WTC11 (cell line): ENCODE measurements around the gene DDN. TPM values are rescaled to one million over a fixed set of nuclear protein-coding genes. Genes with fewer than 3 reads are reported as not detected.

Source experiments
- ATAC-seq: fragments of 200-7000 bp; cut with Tn5 transposase; 2 replicates; pipeline ENCODE4 v1.10.0; 2021; ENCODE audit warnings: mild to moderate bottlenecking, moderate library complexity
- CTCF ChIA-PET: fragments of 300-600 bp; sonication (Branson Sonifier 250); formaldehyde crosslinking; loops from one replicate; lab custom pipeline; 2021; ENCODE audit warnings: antibody characterized with exemption; lab: Charles Lee
- POLR2A ChIA-PET: fragments of 350-600 bp; sonication (Branson Sonifier 250); formaldehyde crosslinking; loops from one replicate; lab custom pipeline; 2021; ENCODE audit warnings: antibody characterized with exemption; lab: Charles Lee
- DNase-seq: peaks from one replicate; pipeline ENCODE4 v3.0.0; 2021; ENCODE audit warnings: low spot score
- H3K27ac Mint-ChIP-seq: 2 replicates; pipeline ENCODE4 v1.8.0; 2021; ENCODE audit warnings: mixed read lengths
- H3K27me3 Mint-ChIP-seq: 2 replicates; pipeline ENCODE4 v1.8.0; 2021; ENCODE audit warnings: low read depth, mild to moderate bottlenecking, moderate library complexity, mixed read lengths
- H3K36me3 Mint-ChIP-seq: 2 replicates; pipeline ENCODE4 v1.8.0; 2021; ENCODE audit warnings: mixed read lengths
- H3K4me1 Mint-ChIP-seq: 2 replicates; pipeline ENCODE4 v1.8.0; 2022; ENCODE audit warnings: mixed read lengths
- H3K4me3 Mint-ChIP-seq: 2 replicates; pipeline ENCODE4 v1.8.0; 2021; ENCODE audit warnings: mild to moderate bottlenecking, moderate library complexity, mixed read lengths
- H3K9me3 Mint-ChIP-seq: 2 replicates; pipeline ENCODE4 v1.8.0; 2021; ENCODE audit warnings: mixed read lengths
- AR ChIP-seq: fragments of 250-450 bp; sonication (Bioruptor Pico); IDR thresholded peaks from 2 replicates; pipeline ENCODE4 v1.9.0; 2021; ENCODE audit warnings: mild to moderate bottlenecking
- ATF3 ChIP-seq: sonication (generic); formaldehyde crosslinking; conservative IDR thresholded peaks from 2 replicates; pipeline ENCODE4 v1.8.1; 2022; ENCODE audit warnings: mild to moderate bottlenecking, missing genetic modification reagents
- CREM ChIP-seq: sonication (generic); formaldehyde crosslinking; IDR thresholded peaks from 2 replicates; pipeline ENCODE4 v1.8.1; 2022; ENCODE audit warnings: mild to moderate bottlenecking, missing genetic modification reagents, moderate library complexity
- ELF4 ChIP-seq: sonication (generic); formaldehyde crosslinking; IDR thresholded peaks from 2 replicates; pipeline ENCODE4 v1.8.1; 2022; ENCODE audit warnings: low read depth, mild to moderate bottlenecking, moderate library complexity, missing genetic modification reagents
- ETV6 ChIP-seq: sonication (generic); formaldehyde crosslinking; IDR thresholded peaks from 2 replicates; pipeline ENCODE4 v1.8.1; 2022; ENCODE audit warnings: mild to moderate bottlenecking, missing genetic modification reagents
- GRHL2 ChIP-seq: fragments of 250-450 bp; sonication (Bioruptor Pico); IDR thresholded peaks from 2 replicates; pipeline ENCODE4 v1.8.0; 2022; ENCODE audit warnings: mild to moderate bottlenecking, moderate library complexity; ENCODE audit not compliant: insufficient replicate concordance, severe bottlenecking
- GTF2I ChIP-seq: fragments of 250-450 bp; sonication (Bioruptor Pico); conservative IDR thresholded peaks from 2 replicates; pipeline ENCODE4 v1.4.0; 2021; ENCODE audit warnings: mild to moderate bottlenecking
- HMGXB4 ChIP-seq: sonication (generic); formaldehyde crosslinking; IDR thresholded peaks from 2 replicates; pipeline ENCODE4 v1.8.1; 2023; ENCODE audit warnings: mild to moderate bottlenecking, moderate library complexity, missing genetic modification reagents
- IRF1 ChIP-seq: sonication (generic); formaldehyde crosslinking; IDR thresholded peaks from 2 replicates; pipeline ENCODE4 v1.8.0; 2023; ENCODE audit warnings: missing genetic modification reagents
- MAX ChIP-seq: sonication (generic); formaldehyde crosslinking; IDR thresholded peaks from 2 replicates; pipeline ENCODE4 v1.8.0; 2022; ENCODE audit warnings: mild to moderate bottlenecking, missing genetic modification reagents
- NR3C1 ChIP-seq: sonication (generic); formaldehyde crosslinking; conservative IDR thresholded peaks from 2 replicates; pipeline ENCODE4 v1.8.1; 2023; ENCODE audit warnings: low read depth, mild to moderate bottlenecking, missing genetic modification reagents
- PRDM15 ChIP-seq: sonication (generic); formaldehyde crosslinking; IDR thresholded peaks from 2 replicates; pipeline ENCODE4 v1.8.0; 2022; ENCODE audit warnings: missing genetic modification reagents
- PREB ChIP-seq: sonication (generic); formaldehyde crosslinking; IDR thresholded peaks from 2 replicates; pipeline ENCODE4 v1.8.1; 2022; ENCODE audit warnings: mild to moderate bottlenecking, missing genetic modification reagents, moderate library complexity, borderline replicate concordance
- PRRX2 ChIP-seq: fragments of 250-450 bp; sonication (Bioruptor Pico); IDR thresholded peaks from 2 replicates; pipeline ENCODE4 v1.8.0; 2021; ENCODE audit warnings: mild to moderate bottlenecking
- STAT6 ChIP-seq: sonication (generic); formaldehyde crosslinking; conservative IDR thresholded peaks from 2 replicates; pipeline ENCODE4 v1.8.1; 2023; ENCODE audit warnings: mild to moderate bottlenecking, low read depth, missing genetic modification reagents, moderate library complexity
- TCF7 ChIP-seq: sonication (generic); formaldehyde crosslinking; IDR thresholded peaks from 2 replicates; pipeline ENCODE4 v1.8.0; 2022; ENCODE audit warnings: mild to moderate bottlenecking, low read depth, missing genetic modification reagents, moderate library complexity
- ZNF121 ChIP-seq: sonication (generic); formaldehyde crosslinking; IDR thresholded peaks from 2 replicates; pipeline ENCODE4 v1.8.0; 2023; ENCODE audit warnings: missing genetic modification reagents
- ZNF263 ChIP-seq: sonication (generic); formaldehyde crosslinking; IDR thresholded peaks from 2 replicates; pipeline ENCODE4 v1.8.1; 2022; ENCODE audit warnings: low read depth, mild to moderate bottlenecking, moderate library complexity, missing genetic modification reagents
- ZNF317 ChIP-seq: sonication (generic); formaldehyde crosslinking; IDR thresholded peaks from 2 replicates; pipeline ENCODE4 v1.8.1; 2023; ENCODE audit warnings: low read depth, mild to moderate bottlenecking, moderate library complexity, missing genetic modification reagents, borderline replicate concordance
- ZNF512 ChIP-seq: sonication (generic); formaldehyde crosslinking; IDR thresholded peaks from 2 replicates; pipeline ENCODE4 v1.8.1; 2022; ENCODE audit warnings: missing genetic modification reagents, borderline replicate concordance
- total RNA-seq: library from RNA; stranded (reverse); gene quantifications from 3 replicates; pipeline ENCODE4 v1.2.3, GENCODE V29; 2021

DDN gene
- total RNA-seq, 1 experiment from 2014 or later, result 0.33 TPM

- TF ChIP-seq AR (no peak), ZNF317 (CRISPR knock-in tag) (no peak), MAX (CRISPR knock-in tag) (no peak), ELF4 (CRISPR knock-in tag) (no peak), GTF2I (CRISPR knock-in tag) (no peak), ZNF512 (CRISPR knock-in tag) (no peak), GRHL2 (CRISPR knock-in tag) (no peak), ZNF121 (CRISPR knock-in tag) (no peak), PRDM15 (CRISPR knock-in tag) (no peak), ETV6 (CRISPR knock-in tag) (no peak)
- TF ChIP-seq, all 79 proteins: peak for 0
Measured at GRCh38 chr12:49026678-49027480, 27.7 kb upstream of the DDN start (continued).

- CTCF ChIA-PET, result interaction anchor here (2.2 kb wide), 1 partner anchor 18 kb away, joined by 12 read pairs; no protein-coding TSS in a partner anchor
- ATAC-seq, result no peak
- TF ChIP-seq HMGXB4 (CRISPR knock-in tag), result no peak
- no peak for TF ChIP-seq PRRX2
- TF ChIP-seq IRF1 (CRISPR knock-in tag), result no peak
- no peak for TF ChIP-seq STAT6 (CRISPR knock-in tag)
- no peak for TF ChIP-seq PREB
- no peak for TF ChIP-seq TCF7 (CRISPR knock-in tag)
- TF ChIP-seq ZNF263 (CRISPR knock-in tag), result no peak
- TF ChIP-seq CREM (CRISPR knock-in tag), result no peak
- no peak for TF ChIP-seq ATF3 (CRISPR knock-in tag)
- TF ChIP-seq NR3C1 (CRISPR knock-in tag), result no peak
Measured at GRCh38 chr12:49026101-49026500, 26.9 kb upstream of the DDN start.

More at GRCh38 chr12:49026101-49026500, 26.9 kb upstream of the DDN start:
- Mint-ChIP-seq H3K27me3 (no peaks in the 10 kb centered on the region), H3K9me3 (no peaks in the 10 kb centered on the region), H3K4me3 (no peak overlapping the region), H3K27ac (no peak overlapping the region), H3K4me1 (no peaks in the 10 kb centered on the region), H3K36me3 (peaks cover 61% of the 10 kb centered on the region)
- no peak for DNase-seq
- POLR2A ChIA-PET, result no interaction called here
